ENCODE data around the gene REXO1. TPM values are rescaled to one million over a fixed set of nuclear protein-coding genes. Genes with fewer than 3 reads are reported as not detected.

REXO1 gene
- total RNA-seq, 1 experiment from 2014 or later: 61.1 TPM

GRCh38 chr19:1828279-1829238 lies 19.7 kb downstream of the REXO1 start:
- no peaks in the 10 kb centered on the region for H3K27me3 Mint-ChIP-seq (ENCODE audit: low read depth)
- CTCF ChIA-PET: interaction anchor here (0.8 to 4.9 kb wide), 9 partner anchors 8 to 282 kb away, joined by 3 to 216 read pairs (median 4); no protein-coding TSS in a partner anchor
- peaks cover 8% of the 10 kb centered on the region for H3K36me3 Mint-ChIP-seq
- H3K4me3 Mint-ChIP-seq: no peak overlapping the region
- no peak for DNase-seq (ENCODE audit: low spot score)
- H3K9me3 Mint-ChIP-seq: no peaks in the 10 kb centered on the region
- no peak for ATAC-seq
- no peak overlapping the region for H3K27ac Mint-ChIP-seq
- POLR2A ChIA-PET: interaction anchor here (0.7 to 1.8 kb wide), 3 partner anchors 9 to 60 kb away, joined by 3 to 5 read pairs (median 4); no protein-coding TSS in a partner anchor
- peaks cover 6% of the 10 kb centered on the region; the same call in 1 of the 2 replicates for H3K4me1 Mint-ChIP-seq
- TF ChIP-seq RELA (CRISPR knock-in tag; IDR thresholded peaks at IDR 0.05; ENCODE audit: borderline replicate concordance) (no peak), JUN (CRISPR knock-in tag; IDR thresholded peaks at IDR 0.05) (no peak), ARID4B (CRISPR knock-in tag; IDR thresholded peaks at IDR 0.05; ENCODE audit: borderline replicate concordance) (no peak), MXD4 (CRISPR knock-in tag; IDR thresholded peaks at IDR 0.05; ENCODE audit: borderline replicate concordance) (no peak), SMAD3 (CRISPR knock-in tag; IDR thresholded peaks at IDR 0.05; ENCODE audit: borderline replicate concordance) (no peak), E2F5 (CRISPR knock-in tag; IDR thresholded peaks at IDR 0.05) (no peak), OVOL2 (CRISPR knock-in tag; IDR thresholded peaks at IDR 0.05; ENCODE audit: borderline replicate concordance) (no peak)
- TF ChIP-seq, protein P1, sequence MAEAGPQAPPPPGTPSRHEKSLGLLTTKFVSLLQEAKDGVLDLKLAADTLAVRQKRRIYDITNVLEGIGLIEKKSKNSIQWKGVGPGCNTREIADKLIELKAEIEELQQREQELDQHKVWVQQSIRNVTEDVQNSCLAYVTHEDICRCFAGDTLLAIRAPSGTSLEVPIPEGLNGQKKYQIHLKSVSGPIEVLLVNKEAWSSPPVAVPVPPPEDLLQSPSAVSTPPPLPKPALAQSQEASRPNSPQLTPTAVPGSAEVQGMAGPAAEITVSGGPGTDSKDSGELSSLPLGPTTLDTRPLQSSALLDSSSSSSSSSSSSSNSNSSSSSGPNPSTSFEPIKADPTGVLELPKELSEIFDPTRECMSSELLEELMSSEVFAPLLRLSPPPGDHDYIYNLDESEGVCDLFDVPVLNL (CRISPR knock-in tag; IDR thresholded peaks at IDR 0.05; ENCODE audit: borderline replicate concordance, low read depth): no peak

DNA sequence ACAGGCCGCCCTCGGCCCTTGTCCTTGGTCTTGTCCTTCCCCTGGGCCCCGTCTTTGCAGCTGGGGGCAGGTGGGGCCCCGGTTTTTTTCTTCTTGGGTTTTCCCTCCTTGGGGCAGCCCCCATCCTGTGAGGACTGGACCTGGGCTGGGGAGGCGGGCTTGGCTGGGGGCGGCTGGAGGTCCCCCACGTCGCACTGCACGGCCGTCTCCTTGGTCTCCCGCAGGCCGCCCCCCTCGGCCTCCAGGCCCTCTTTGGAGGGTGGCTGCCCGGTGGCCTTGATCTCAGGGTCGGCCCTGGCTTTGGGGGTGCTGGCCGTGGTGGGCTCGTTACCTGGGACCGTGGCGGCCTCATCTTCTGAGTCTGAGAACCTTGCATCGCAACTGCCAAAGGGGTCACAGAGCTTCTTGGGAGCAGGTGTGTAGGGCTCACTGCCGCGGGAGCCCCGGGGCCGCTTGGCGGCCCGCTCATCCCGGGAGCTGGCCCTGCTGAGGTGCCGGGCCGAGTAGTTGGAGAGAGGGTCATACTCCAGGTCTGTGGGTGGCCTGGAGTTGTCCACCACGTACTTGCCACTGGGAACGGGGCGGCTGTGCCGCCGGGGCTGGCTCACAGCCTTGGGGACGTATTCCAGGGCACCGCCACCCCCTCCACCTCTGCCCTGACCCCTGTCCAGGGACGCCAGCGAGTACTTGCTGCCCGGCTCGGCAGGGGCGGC lies 20.6 kb downstream of the REXO1 start:
- DNase-seq (ENCODE audit: low spot score) (no peak), ATAC-seq (no peak)
- ChIA-PET POLR2A (interaction anchor here (1.0 to 1.8 kb wide), 2 partner anchors 10 to 261 kb away, joined by 3 to 5 read pairs; no protein-coding TSS in a partner anchor), CTCF (interaction anchor here (0.6 to 4.9 kb wide), 17 partner anchors 9 to 481 kb away, joined by 3 to 216 read pairs (median 22); partner anchors contain the start of gene UQCR11)
- Mint-ChIP-seq H3K36me3 (peaks cover 8% of the 10 kb centered on the region), H3K4me3 (no peak overlapping the region), H3K9me3 (no peaks in the 10 kb centered on the region), H3K27me3 (ENCODE audit: low read depth) (no peaks in the 10 kb centered on the region), H3K27ac (no peak overlapping the region), H3K4me1 (peaks cover 6% of the 10 kb centered on the region; the same call in 1 of the 2 replicates)
- no peak for TF ChIP-seq ZNF532 (CRISPR knock-in tag; IDR thresholded peaks at IDR 0.05; ENCODE audit: borderline replicate concordance)
- no peak for TF ChIP-seq CTCF (IDR thresholded peaks at IDR 0.05)
- TF ChIP-seq ZNF396 (CRISPR knock-in tag; IDR thresholded peaks at IDR 0.05; ENCODE audit: borderline replicate concordance): no peak
- TF ChIP-seq TCF7 (CRISPR knock-in tag; IDR thresholded peaks at IDR 0.05; ENCODE audit: low read depth): no peak
- TF ChIP-seq ESRRA (CRISPR knock-in tag; IDR thresholded peaks at IDR 0.05; ENCODE audit: borderline replicate concordance): no peak
- TF ChIP-seq, protein P2, sequence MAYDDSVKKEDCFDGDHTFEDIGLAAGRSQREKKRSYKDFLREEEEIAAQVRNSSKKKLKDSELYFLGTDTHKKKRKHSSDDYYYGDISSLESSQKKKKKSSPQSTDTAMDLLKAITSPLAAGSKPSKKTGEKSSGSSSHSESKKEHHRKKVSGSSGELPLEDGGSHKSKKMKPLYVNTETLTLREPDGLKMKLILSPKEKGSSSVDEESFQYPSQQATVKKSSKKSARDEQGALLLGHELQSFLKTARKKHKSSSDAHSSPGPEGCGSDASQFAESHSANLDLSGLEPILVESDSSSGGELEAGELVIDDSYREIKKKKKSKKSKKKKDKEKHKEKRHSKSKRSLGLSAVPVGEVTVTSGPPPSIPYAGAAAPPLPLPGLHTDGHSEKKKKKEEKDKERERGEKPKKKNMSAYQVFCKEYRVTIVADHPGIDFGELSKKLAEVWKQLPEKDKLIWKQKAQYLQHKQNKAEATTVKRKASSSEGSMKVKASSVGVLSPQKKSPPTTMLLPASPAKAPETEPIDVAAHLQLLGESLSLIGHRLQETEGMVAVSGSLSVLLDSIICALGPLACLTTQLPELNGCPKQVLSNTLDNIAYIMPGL (CRISPR knock-in tag; IDR thresholded peaks at IDR 0.05): no peak

Measured in WTC11 (cell line).